NB4 (cell line): Measurements from ENCODE around the gene BPGM.
"Not testable (repeated sequence)": the region's sequence is repeated elsewhere in the genome, so short reads cannot be mapped to it uniquely, and the experiment has no call there.

Experiments used
- CTCF ChIP-seq: IDR thresholded peaks from one replicate; pipeline ENCODE4 v1.5.1; 2012; ENCODE audit warnings: low read depth, low read length
- MAX ChIP-seq: IDR thresholded peaks from 2 replicates; pipeline ENCODE4 v1.6.1; 2011; ENCODE audit warnings: low read depth, low read length
- POLR2A ChIP-seq: IDR thresholded peaks from 2 replicates; pipeline ENCODE4 v1.6.1; 2011; ENCODE audit warnings: mild to moderate bottlenecking; ENCODE audit not compliant: insufficient read length; ENCODE audit errors: extremely low read depth

- not testable (repeated sequence) for TF ChIP-seq CTCF, MAX, POLR2A
Measured at GRCh38 chr7:134641981-134642380, 4.7 kb upstream of the BPGM start.
